Bone marrow (tissue), 2 donors: Measurements from ENCODE around the gene TNPO2.

ENCODE experiments used
- DNase-seq, 2 donors: peaks; one replicate each; lab custom pipeline; 2025; lab: John Stamatoyannopoulos, UW

TNPO2 gene

DNA sequence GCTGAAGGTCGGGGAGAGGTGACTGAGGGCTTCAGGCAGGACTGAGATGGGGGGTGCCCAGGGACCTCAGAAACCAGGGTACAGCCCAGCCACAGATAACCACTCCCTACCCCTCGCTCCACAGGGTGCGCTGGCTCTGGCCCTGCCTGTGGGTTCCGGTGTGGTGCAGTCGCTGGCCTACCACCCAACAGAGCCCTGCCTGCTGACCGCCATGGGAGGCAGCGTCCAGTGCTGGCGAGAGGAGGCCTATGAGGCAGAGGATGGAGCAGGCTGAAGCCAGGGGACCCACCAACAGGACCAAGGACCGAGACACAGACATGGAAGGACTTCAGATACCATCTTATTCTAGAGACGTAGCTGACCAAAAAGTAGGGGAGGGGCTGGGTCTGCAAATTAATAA lies 48.3 kb downstream of the TNPO2 start:
- no peak for DNase-seq

DNA sequence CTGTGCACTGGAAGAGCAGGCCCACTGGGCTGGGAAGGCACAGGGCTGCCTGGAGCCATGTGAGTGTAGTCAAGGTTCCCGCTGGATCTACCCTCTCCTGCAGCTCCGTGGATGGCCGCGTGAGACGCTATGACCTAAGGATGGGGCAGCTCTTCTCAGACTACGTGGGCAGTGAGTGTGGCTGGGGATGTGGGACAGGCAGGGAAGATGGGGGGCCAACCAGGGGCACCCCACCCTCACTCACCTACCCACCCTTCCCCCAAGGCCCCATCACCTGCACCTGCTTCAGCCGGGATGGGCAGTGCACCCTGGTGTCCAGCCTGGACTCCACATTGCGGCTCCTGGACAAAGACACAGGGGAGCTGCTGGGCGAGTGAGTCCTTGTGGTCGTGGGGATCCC lies 51.0 kb downstream of the TNPO2 start:
- DNase-seq = no peak

GRCh38 chr19:12670159-12670928 lies 53.4 kb downstream of the TNPO2 start:
- no peak for DNase-seq

DNA sequence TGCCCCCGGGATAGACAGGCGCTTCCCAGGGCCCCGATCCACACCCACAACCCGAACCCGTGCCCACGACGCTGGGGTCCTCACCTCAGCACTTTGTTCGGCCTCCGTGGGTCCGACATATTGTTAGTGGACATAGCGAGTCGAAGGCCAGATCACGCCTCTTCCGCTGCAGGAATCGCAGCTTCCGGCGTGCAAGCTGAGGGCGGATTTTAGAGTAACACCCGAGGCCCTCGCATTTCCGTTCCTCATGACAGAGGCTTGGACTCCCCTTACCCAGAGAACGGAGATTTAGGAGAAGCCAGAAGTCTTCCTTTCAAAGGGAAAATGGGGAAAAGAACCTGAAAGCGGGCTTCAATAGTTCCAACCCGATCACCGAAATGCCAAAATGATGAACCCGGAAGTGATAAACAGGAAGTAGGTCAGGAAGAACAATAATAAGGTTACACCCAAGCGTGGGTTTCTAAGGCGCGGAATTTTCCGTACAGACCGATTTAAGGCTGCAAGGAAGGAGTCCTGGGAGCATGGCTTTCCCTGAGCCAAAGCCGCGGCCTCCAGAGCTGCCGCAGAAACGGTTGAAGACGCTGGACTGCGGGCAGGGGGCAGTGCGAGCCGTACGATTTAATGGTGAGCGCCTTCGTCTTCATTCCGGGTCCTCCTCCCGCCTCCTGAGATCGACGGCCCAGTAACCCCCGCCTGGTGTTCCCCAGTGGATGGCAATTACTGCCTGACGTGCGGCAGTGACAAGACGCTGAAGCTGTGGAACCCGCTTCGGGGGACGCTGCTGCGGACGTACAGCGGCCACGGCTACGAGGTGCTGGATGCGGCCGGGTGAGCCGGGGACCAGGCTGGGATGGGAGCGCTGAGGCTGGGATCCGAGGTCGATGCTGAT lies 54.2 kb downstream of the TNPO2 start:
- DNase-seq = peak; percentile 69 to 93

GRCh38 chr19:12668932-12669269 lies 54.8 kb downstream of the TNPO2 start:
- DNase-seq = peak; percentile 7 to 75

GRCh38 chr19:12668346-12668745 lies 55.4 kb downstream of the TNPO2 start:
- no peak for DNase-seq

- DNase-seq = no peak
Observed at GRCh38 chr19:12667731-12668302, 55.9 kb downstream of the TNPO2 start.

- DNase-seq = peak; percentile 22 to 40
Observed at GRCh38 chr19:12666265-12667048, 57.3 kb downstream of the TNPO2 start, which contains the start of the genes MAN2B1 and WDR83. Gene MAN2B1, minus strand, starts transcription at chr19:12666742. Its CDS starts 41 bp downstream, at chr19:12666701. Gene WDR83, plus strand, starts transcription at chr19:12666807. Its CDS starts 2,984 bp downstream, at chr19:12669791.

DNA sequence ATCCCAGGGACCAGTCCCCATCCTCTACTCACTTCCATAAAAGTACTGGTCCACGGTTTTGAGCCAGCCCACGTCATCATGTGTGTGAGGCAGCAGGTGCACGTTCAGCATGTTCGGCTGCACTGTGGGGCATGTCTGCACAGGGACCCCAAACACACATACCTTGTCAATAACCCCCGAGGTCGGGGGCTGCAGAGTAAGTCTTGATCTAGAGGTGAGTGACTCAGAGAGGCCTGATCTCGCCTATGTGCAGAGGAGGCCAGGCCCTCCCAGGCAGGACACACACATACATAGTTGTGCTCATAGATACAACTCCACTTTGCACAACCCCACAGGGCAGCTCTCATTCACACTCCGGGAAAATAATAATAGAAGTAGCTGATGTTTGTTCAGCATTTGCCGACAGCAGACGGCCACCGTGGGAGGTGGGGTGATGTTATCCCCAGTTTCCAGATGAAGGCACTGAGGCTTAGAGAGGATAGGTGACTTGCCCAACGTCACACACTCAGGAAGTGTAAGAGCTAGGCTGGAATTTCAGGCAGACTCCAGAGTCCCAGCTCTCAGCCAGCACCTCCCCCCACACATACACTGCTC lies 58.0 kb downstream of the TNPO2 start:
- peak in 1 of 2 donors; percentile 32 for DNase-seq

DNA sequence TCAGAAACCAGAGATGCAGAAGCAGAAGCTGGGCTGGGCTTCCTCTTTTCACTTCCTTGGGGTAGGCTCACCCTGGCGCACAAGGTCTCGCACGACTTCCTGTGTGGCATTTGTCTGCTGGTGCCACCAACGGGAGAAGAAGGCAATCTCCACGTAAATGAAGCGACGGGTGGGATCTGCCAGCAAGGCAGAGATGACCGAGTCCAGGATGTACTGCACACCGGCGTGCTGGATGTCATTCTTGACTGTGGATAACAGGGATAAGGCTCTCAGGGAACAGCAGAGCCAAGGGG lies 58.5 kb downstream of the TNPO2 start:
- DNase-seq = peak; percentile 46 to 85

DNA sequence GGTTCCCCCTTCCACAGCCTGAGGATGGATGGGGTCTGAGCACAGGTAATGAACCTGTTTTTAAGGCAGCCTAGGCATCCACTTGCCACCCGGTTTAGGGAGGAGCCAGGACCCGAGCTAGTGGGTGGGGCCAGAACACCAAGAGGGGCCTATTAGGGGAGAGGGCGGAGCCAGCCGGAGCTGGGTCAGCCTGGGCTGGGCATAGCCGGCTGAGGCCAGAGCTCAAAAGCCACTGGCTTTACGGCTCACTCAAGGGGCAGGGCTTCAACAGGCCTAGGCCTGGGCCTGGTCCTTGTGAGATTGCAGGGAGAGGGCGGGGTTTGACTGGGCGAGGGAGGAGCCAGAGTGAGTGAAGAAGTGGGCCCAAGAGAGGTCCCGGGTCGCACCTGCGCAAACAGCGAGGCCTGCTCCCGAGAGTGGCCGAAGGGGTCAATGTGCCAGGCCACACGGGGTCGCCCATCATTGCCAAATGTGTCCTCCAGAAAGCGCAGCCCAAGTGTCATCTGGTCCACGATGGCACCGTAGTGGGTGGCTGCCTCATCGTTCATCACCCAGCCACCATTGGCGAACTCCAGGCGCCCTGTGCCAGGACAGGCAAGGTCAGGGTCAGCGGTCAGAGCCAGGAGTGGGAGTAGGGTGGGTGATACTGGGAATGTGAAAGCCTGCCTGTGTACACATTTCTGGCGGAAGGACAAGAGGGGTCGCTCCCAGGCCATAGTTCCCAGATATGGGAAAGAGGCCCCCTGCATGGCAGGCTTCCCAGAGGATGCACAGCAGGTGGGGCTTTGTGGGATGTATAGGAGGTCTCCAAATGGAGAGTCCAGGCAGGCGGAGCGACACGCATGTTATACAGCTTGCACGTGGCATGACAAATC lies 59.1 kb downstream of the TNPO2 start:
- no peak for DNase-seq

DNA sequence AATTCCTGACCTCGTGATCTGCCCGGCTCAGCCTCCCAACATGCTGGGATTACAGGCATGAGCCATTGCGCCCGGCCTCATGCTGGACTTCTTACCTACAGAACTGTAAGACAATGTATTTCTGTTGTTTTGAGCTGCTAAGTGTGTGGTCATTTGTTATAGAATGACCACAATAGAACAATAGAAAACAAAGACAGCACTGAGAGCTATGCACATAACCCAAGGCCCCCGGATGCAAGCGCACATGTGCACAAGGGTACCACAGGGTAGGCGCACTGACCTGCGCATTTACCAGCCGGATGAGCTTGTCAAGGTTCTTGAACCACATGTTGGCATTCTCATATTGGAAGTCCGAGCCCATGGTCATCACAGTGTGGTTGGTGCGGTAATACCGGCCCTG lies 62.8 kb downstream of the TNPO2 start:
- DNase-seq = no peak

DNA sequence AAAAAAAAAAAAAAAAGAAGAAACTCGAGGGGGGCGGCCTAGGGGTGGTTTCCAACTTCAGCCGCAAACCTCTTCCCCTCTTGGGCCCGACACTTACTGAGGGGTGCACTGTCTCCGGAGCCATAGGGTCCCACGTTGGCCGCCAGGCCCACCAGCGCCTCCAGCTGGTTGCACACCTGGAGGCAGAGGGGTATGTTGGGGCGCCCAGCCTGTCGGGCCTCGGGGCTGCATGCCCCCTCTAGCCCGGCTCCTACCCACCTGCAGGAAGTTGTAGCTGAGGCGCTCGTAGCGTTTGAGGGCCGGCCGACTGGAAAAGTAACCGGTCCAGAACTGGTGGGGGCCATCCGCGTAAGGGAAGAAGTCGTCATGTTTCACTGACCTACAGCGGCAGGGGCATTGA lies 65.8 kb downstream of the TNPO2 start:
- DNase-seq = no peak

DNA sequence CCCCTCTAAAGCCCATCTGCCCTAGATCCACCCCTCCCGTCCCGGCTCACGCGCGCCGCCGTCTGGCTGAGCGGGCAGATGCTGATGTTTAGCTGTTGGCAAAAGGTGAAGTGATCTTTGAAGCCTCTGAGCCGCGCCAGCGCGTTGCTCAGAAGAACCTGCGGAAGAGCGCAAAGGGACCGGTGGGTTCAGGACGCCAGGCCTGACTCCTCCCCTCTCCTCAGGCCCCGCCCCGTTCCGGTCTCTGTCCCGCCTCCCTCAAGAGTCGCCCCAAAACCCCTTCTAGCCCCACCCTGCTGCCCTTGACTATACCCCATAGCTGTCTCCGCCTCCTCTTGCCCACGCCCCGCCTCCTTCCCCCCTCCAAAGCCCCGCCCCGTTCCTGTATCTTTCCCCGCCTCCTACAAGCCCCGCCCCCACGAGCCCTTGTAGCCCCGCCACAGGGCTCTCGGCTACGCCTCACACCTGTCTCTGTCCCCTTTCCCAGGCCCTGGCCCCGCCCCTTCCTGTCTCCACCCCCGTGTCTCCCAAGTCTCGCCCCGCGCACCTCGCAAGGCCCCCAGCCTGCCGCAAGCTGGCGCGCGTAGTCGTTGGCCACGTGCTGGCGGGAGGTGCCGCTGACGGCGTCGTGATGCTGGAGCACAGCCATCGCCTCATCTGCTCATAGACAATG lies 66.7 kb downstream of the TNPO2 start:
- DNase-seq = no peak

DNA sequence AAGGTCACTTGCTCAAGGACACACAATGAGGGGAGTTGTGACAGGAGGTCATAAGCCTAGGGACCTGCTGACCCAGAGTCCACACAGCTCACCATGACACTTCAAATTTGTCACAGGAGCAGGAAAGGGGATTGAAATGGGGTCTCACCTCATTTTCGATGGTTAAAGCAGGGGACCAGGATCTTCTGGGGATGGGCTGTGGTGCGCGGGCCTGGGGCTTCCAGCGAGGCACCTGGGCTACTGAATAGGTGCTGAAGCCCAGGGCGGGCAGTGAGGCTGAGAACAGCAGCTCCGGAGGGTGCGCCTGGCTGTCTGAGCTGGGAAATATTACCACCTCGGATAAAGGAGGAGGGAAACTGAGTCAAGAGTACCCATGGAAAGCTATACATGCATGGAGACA lies 68.2 kb downstream of the TNPO2 start:
- DNase-seq = no peak

DNA sequence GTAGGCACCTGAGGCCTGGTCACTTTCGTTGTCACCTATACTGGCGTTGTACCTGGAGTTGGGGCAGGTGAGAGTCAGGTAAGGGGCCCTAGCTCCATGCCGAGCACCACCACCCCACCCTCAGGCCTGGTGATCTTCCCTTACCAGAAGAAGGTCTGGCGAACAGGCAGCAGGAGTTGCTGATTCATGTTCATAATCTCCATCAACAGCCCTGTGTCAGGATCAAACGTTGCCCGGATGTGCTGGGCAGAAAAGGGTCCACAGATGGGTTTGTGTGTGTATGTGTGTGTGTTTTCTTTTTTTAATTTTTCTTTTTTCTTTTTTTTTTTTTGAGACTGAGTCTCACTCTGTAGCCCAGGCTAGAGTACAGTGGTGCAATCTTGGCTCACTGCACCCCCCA lies 71.5 kb downstream of the TNPO2 start:
- DNase-seq = no peak

DNA sequence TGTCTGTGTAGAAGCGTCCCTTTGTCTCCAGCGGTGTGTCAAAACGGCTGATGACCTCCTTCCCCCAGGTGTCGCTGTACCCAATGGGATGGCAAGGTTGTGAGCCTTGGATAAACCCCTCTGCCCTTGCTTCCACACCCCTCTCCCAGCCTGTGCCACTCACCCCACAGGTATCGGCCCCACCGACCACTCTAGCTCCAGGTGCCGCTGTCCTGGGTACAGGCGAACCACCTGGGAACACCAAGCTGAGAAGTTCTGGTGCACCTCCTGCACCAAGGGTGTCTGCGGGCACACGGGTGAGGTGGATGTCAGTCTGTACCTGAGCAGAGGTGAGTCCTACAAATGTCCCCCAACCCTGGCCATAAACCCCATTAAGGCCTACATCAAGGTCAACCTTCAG lies 73.8 kb downstream of the TNPO2 start:
- DNase-seq = no peak
